Heart left ventricle (tissue), 13 donors: Measurements from ENCODE around the gene VEZT.

ENCODE experiments used
- CTCF ChIP-seq, 12 donors: fragments of 200-600 bp; sonication (generic) in 4 of 12; IDR thresholded peaks; one replicate each; pipeline versions ENCODE4 v1.5.0 to v1.8.0; 2018 to 2022; ENCODE audit warnings: antibody characterized with exemption in 12 of 12, mild to moderate bottlenecking in 5 of 12
- POLR2A ChIP-seq, 2 donors: fragments of 450-650 bp; IDR thresholded peaks; one replicate each; pipeline ENCODE4 v1.6.1; 2017; ENCODE audit warnings: antibody characterized with exemption in 2 of 2, mild to moderate bottlenecking in 2 of 2, moderate library complexity in 2 of 2
- donor health status: ischemic (EF 13 %, LVEDD 7.1; RV severe dilation, severe dysfunction).
- donor health status: DM: no; HTN: yes; CAD: no.
- donor health status: DM: no; HTN: no; CAD: no.
- donor health status: ischemic (EF 25% LVEDD 6.9; RV normal size, moderate dysfunction).
- donor health status: ischemic (EF 25% LVEDD 5.7; RV mildly dilated, moderate dysfunction).
- donor health status: ischemic (EF 35%, LVEDD 5.7; RV mildly dilated, moderate dysfunction).
- donor health status: nonischemic (EF 11% LVEDD 7.7; RV severe dilation, severe dysfunction).
- donor health status: DM: yes; HTN: yes; CAD: no.
- donor health status: PGD.
- donor health status: ischemic (EF 29% LVEDD 5.4; RV normal size, mild dysfunction).
- donor health status: nonischemic (EF 23%, LVEDD 6.1; RV moderate dilation, normal function).

GRCh38 chr12:95342008-95342407, 124.4 kb downstream of the VEZT start:
- no peak for TF ChIP-seq CTCF (IDR thresholded peaks at IDR 0.05)
- no peak for TF ChIP-seq POLR2A (IDR thresholded peaks at IDR 0.05)
